HL-60 (cell line): ENCODE data around the gene MFAP2.

Source experiments
- CTCF ChIP-seq: IDR thresholded peaks from one replicate; pipeline ENCODE4 v1.5.1; 2011; ENCODE audit warnings: low read length, control low read depth, inconsistent platforms; ENCODE audit not compliant: insufficient read depth
- POLR2AphosphoS5 ChIP-seq: IDR thresholded peaks from 2 replicates; pipeline ENCODE4 v1.6.1; 2012; ENCODE audit warnings: low read depth
- REST ChIP-seq: IDR thresholded peaks from 2 replicates; pipeline ENCODE4 v1.6.1; 2012; ENCODE audit warnings: low read depth; ENCODE audit not compliant: insufficient replicate concordance
- SPI1 ChIP-seq: IDR thresholded peaks from 2 replicates; pipeline ENCODE4 v1.6.1; 2012; ENCODE audit warnings: low read depth, mild to moderate bottlenecking, borderline replicate concordance

- no peak for TF ChIP-seq CTCF
- no peak for TF ChIP-seq REST
- TF ChIP-seq POLR2AphosphoS5, result no peak
- TF ChIP-seq SPI1, result no peak
Measured at GRCh38 chr1:16991571-16991970, 11.2 kb upstream of the MFAP2 start.
